PC-9 (cell line): Measurements from ENCODE around the gene INPP5B. TPM values are rescaled to one million over a fixed set of nuclear protein-coding genes. Genes with fewer than 3 reads are reported as not detected.
"Not testable (repeated sequence)": the region's sequence is repeated elsewhere in the genome, so short reads cannot be mapped to it uniquely, and the experiment has no call there.

ENCODE experiments used
- BruUV-seq: library from RNA; stranded (reverse); fragments of 400-500 nt; replicated peaks from 2 replicates; lab custom pipeline; 2021; lab: Mats Ljungman, UMichigan
- CTCF ChIA-PET: fragments of 300-600 bp; sonication (Branson Sonifier 250); formaldehyde crosslinking; loops from one replicate; lab custom pipeline; 2022; ENCODE audit warnings: antibody characterized with exemption; lab: Charles Lee
- POLR2A ChIA-PET: fragments of 300-600 bp; sonication (Branson Sonifier 250); formaldehyde crosslinking; loops from one replicate; lab custom pipeline; 2022; ENCODE audit warnings: antibody characterized with exemption; ENCODE audit not compliant: unreplicated experiment; lab: Charles Lee
- DNase-seq, 2 experiments: peaks; one replicate each; pipeline versions ENCODE4 v3.0.0 to v3.0.0-alpha.2; 2015 to 2022; ENCODE audit warnings: mixed read lengths in 1 of 2
- H2AFZ ChIP-seq: fragments of 200-600 bp; sonication (generic); 2 replicates; pipeline ENCODE4 v1.8.1; 2017; ENCODE audit warnings: antibody characterized with exemption
- H3F3A ChIP-seq: fragments of 200-600 bp; sonication (generic); 2 replicates; pipeline ENCODE4 v1.8.1; 2017; ENCODE audit warnings: antibody characterized with exemption, mild to moderate bottlenecking, low read depth; ENCODE audit not compliant: insufficient read depth
- H3K27ac ChIP-seq: fragments of 200-600 bp; sonication (generic); 2 replicates; pipeline ENCODE4 v1.6.1; 2016; ENCODE audit warnings: mixed run types
- H3K27me3 ChIP-seq: fragments of 200-600 bp; sonication (generic); 2 replicates; pipeline ENCODE4 v1.6.1; 2016; ENCODE audit warnings: low read depth, mixed run types; ENCODE audit not compliant: insufficient read depth
- H3K36me3 ChIP-seq: fragments of 200-600 bp; sonication (generic); 2 replicates; pipeline ENCODE4 v1.6.1; 2016; ENCODE audit warnings: low read depth, mixed run types
- H3K4me1 ChIP-seq: fragments of 200-600 bp; sonication (generic); replicated peaks from 2 replicates; pipeline ENCODE4 v1.6.1; 2016; ENCODE audit warnings: mixed run types; ENCODE audit not compliant: insufficient read depth
- H3K4me2 ChIP-seq: fragments of 200-600 bp; sonication (generic); 2 replicates; pipeline ENCODE4 v1.6.1; 2017; ENCODE audit warnings: mixed run types
- H3K4me3 ChIP-seq: fragments of 200-600 bp; sonication (generic); 2 replicates; pipeline ENCODE4 v1.6.1; 2016; ENCODE audit warnings: mixed run types
- H3K79me2 ChIP-seq: fragments of 200-600 bp; sonication (generic); 2 replicates; pipeline ENCODE4 v1.6.1; 2017; ENCODE audit warnings: low read depth, mixed run types
- H3K9me2 ChIP-seq: fragments of 200-600 bp; sonication (generic); 2 replicates; pipeline ENCODE4 v1.8.1; 2017; ENCODE audit warnings: mild to moderate bottlenecking; ENCODE audit not compliant: insufficient read depth
- H3K9me3 ChIP-seq: fragments of 200-600 bp; sonication (generic); 2 replicates; pipeline ENCODE4 v1.8.1; 2016; ENCODE audit warnings: low read depth; ENCODE audit not compliant: insufficient read depth
- H4K20me1 ChIP-seq: fragments of 200-600 bp; sonication (generic); 2 replicates; pipeline ENCODE4 v1.8.1; 2017; ENCODE audit not compliant: insufficient read depth
- CTCF ChIP-seq: fragments of 200-600 bp; sonication (generic); conservative IDR thresholded peaks from 2 replicates; pipeline ENCODE4 v1.6.1; 2017; ENCODE audit warnings: mixed run types, antibody characterized with exemption, mild to moderate bottlenecking, moderate library complexity
- EZH2 ChIP-seq: fragments of 200-600 bp; sonication (generic); IDR thresholded peaks from 2 replicates; pipeline ENCODE4 v1.8.0; 2017; ENCODE audit warnings: antibody characterized with exemption, low read depth
- intact Hi-C: fragments of 100-400 bp; cut with micrococcal nuclease; formaldehyde crosslinking; loops from one replicate; pipeline ENCODE4 v1.10.0; 2022; ENCODE audit not compliant: unreplicated experiment
- total RNA-seq: library from RNA; stranded (reverse); gene quantifications from 2 replicates; pipeline ENCODE4 v1.2.3, GENCODE V29; 2021

The INPP5B gene
- total RNA-seq, 1 experiment from 2014 or later: 28.1 TPM

GRCh38 chr1:37907416-37908125 lies 39.3 kb downstream of the INPP5B start:
- H2AFZ ChIP-seq, H3K79me2 ChIP-seq, BruUV-seq, H3F3A ChIP-seq, H3K27me3 ChIP-seq, POLR2A ChIA-PET, H4K20me1 ChIP-seq, H3K9me2 ChIP-seq, CTCF ChIA-PET, H3K4me2 ChIP-seq, H3K27ac ChIP-seq, H3K9me3 ChIP-seq, H3K36me3 ChIP-seq, H3K4me3 ChIP-seq: not testable (repeated sequence)
- DNase-seq: peak in 1 of 2 experiments; percentile 51
- peaks cover 11% of the 10 kb centered on the region for H3K4me1 ChIP-seq
- intact Hi-C loops: loop anchor here (1.0 kb wide), 1 partner anchor 23 kb away; no protein-coding TSS in a partner anchor

GRCh38 chr1:37906591-37906990 lies 40.3 kb downstream of the INPP5B start:
- H3K27ac ChIP-seq, CTCF ChIA-PET, H3K27me3 ChIP-seq, intact Hi-C loops, H3K79me2 ChIP-seq, H3K4me2 ChIP-seq, POLR2A ChIA-PET, H2AFZ ChIP-seq, BruUV-seq, H4K20me1 ChIP-seq, H3K4me3 ChIP-seq, H3F3A ChIP-seq, H3K36me3 ChIP-seq, H3K9me2 ChIP-seq, H3K9me3 ChIP-seq, DNase-seq: not testable (repeated sequence)
- peaks cover 11% of the 10 kb centered on the region for H3K4me1 ChIP-seq

- Histone ChIP-seq H2AFZ (no peak overlapping the region), H4K20me1 (no peaks in the 10 kb centered on the region), H3K79me2 (no peaks in the 10 kb centered on the region), H3K4me2 (no peak overlapping the region), H3K9me3 (no peaks in the 10 kb centered on the region), H3K27ac (no peak overlapping the region), H3K4me1 (peaks cover 11% of the 10 kb centered on the region), H3K27me3 (no peaks in the 10 kb centered on the region), H3K36me3 (no peaks in the 10 kb centered on the region), H3K4me3 (no peak overlapping the region), H3K9me2 (no peaks in the 10 kb centered on the region), H3F3A (no peaks in the 10 kb centered on the region)
- DNase-seq: no peak
- ChIA-PET POLR2A (interaction anchor here (1.1 kb wide), 1 partner anchor 25 kb away, joined by 5 read pairs; no protein-coding TSS in a partner anchor), CTCF (no interaction called here)
- TF ChIP-seq EZH2 (no peak), CTCF (no peak)
- intact Hi-C loops: no loop called here
- no TSS peak for BruUV-seq
Measured at GRCh38 chr1:37905727-37906126, 41.1 kb downstream of the INPP5B start.

GRCh38 chr1:37903921-37904320 lies 42.9 kb downstream of the INPP5B start:
- H3K79me2 ChIP-seq, H4K20me1 ChIP-seq, H3K27ac ChIP-seq, H3K9me2 ChIP-seq, H3K4me3 ChIP-seq, POLR2A ChIA-PET, H3F3A ChIP-seq, H2AFZ ChIP-seq, H3K27me3 ChIP-seq, DNase-seq, CTCF ChIA-PET, H3K36me3 ChIP-seq, H3K4me2 ChIP-seq, intact Hi-C loops, BruUV-seq, H3K9me3 ChIP-seq: not testable (repeated sequence)
- H3K4me1 ChIP-seq: peaks cover 11% of the 10 kb centered on the region
